GM12872 (cell line): ENCODE results near the gene SLC12A5.

Experiments used
- CTCF ChIP-seq: IDR thresholded peaks from 3 replicates; pipeline ENCODE4 v1.5.1; 2011; ENCODE audit warnings: low read depth, mild to moderate bottlenecking, low read length, moderate library complexity; ENCODE audit not compliant: insufficient read depth

The SLC12A5 gene

GRCh38 chr20:46065006-46065405 lies 36.0 kb downstream of the SLC12A5 start:
- TF ChIP-seq CTCF = no peak

GRCh38 chr20:46065691-46066090 lies 36.7 kb downstream of the SLC12A5 start:
- no peak for TF ChIP-seq CTCF

DNA sequence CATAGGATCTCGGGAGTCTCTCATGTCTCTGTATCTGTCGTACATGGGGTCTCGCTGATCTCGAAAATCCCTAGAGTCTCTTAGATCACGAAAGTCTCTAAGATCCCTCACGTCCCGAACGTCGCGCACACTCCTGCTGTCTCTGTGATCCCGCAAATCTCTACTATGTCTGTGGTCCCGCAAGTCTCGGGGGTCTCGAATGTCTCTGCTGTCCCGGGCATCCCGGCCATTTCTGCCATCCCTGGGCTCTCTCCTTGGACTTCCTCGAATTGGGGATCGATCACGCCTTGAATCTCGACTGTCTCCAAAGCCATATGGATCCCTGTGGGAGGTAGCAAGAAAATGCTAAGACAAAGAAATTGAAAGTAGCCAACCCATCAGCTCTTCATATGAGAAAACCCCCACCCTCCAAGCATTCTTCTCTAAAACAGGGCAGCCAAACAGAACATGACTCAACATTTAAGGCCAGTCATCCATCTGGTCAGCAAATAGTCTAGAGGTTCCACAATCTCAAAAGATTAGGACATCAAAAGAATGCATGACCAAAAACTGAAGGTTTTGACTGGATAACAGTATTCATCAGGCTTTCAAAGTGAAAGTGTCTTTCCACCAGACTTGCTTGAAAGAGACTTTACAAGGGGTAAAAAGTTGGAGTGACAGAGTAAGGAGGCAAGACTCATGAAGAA lies 41.3 kb downstream of the SLC12A5 start:
- TF ChIP-seq CTCF = no peak

DNA sequence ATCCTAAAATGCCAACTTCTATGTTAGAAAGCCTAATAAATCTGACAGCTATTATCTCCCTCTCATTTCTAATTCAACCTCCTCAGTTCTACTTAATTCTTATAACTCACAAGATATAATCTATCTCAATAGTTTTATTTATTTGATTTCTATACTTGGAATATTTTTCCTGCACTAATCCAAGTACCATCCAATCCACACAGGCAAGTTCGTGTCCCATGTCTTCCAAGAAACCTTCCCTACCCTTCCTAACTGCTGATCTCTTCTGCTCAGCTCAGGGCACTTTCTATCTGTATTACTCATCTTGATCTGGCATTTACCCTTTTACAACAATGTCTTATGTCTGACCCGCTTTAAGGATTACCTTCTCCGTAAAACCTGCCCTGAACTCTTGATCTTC lies 42.6 kb downstream of the SLC12A5 start:
- TF ChIP-seq CTCF = no peak

GRCh38 chr20:46073024-46073423 lies 44.0 kb downstream of the SLC12A5 start:
- no peak for TF ChIP-seq CTCF

DNA sequence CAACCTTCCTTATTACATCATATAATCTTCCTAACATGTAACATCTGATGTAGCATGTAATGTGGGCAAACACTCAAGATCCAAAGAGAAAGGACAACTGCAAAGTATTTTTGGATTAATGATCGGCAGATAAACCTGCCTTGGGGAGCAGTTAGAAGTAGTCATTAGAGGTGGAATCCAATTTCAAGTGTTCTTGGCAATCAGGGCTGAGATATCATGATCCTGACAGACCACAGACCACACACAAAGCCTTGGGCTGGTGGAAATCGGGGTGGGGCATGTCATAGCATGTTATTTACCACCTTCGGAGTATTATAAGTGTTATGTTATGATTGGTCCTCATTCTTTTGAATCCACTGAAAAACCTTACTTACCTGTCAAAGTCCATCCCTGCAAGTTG lies 44.4 kb downstream of the SLC12A5 start:
- no peak for TF ChIP-seq CTCF

DNA sequence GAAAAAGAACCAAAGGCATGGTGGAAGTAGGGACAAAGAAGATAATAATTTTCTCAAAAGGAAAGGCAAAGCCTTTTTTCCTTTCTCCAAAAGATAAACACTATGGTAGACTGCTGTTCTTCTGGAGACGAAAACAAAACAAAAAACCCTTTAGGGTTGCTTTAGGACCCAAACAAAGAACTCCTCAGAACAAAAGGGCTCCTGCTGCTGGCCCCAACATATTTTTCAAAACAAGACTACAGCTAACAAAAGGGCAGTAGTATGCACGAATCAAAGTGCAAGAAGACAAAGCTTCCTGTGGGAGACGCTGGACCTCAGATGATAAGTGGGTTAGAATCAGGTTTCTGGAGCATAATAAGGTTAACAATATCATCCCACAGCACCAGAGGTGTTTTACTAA lies 45.0 kb downstream of the SLC12A5 start:
- no peak for TF ChIP-seq CTCF
